Adipose tissue (tissue), 3 donors: Measurements from ENCODE around the gene PARD6B. TPM values are rescaled to one million over a fixed set of nuclear protein-coding genes. Genes with fewer than 3 reads are reported as not detected.
"Not testable (repeated sequence)": the region's sequence is repeated elsewhere in the genome, so short reads cannot be mapped to it uniquely, and the experiment has no call there.

ENCODE experiments used
- H3K27ac ChIP-seq: one replicate; pipeline ENCODE4 v1.5.1; 2013; ENCODE audit warnings: low read depth, low read length
- WGBS, 3 donors: extraction: QIAGEN DNeasy Blood & Tissue Kit; methylation state at CpG; one replicate each; pipeline ENCODE4 v1.1.7; 2013; 5-methylcytosine and 5-hydroxymethylcytosine counted together
- polyA plus RNA-seq, 3 donors: library from polyadenylated mRNA; stranded (reverse); fragments of 200-250 nt; gene quantifications; one replicate each; pipeline ENCODE4 v1.2.3, GENCODE V29; 2013
- donor health status: healthy with polysubstance abuse.
- donor health status: Bipolar disorder and iron deficiency.
- donor health status: healthy.

PARD6B gene
- polyA plus RNA-seq, 3 donors: 0.43 to 1.0 (median 0.45) TPM

GRCh38 chr20:50701041-50701963 lies 30.1 kb upstream of the PARD6B start:
- no peak overlapping the region for H3K27ac ChIP-seq
- WGBS, 3 donors: 83% methylated on average over 11 of the region's 11 CpGs

- 82 to 86% (median 84%) methylated on average over 9 of the region's 9 CpGs for WGBS, 3 donors
These were observed 27.5 kb upstream of the PARD6B start for GRCh38 chr20:50703651-50704438.

GRCh38 chr20:50704514-50704913 lies 26.9 kb upstream of the PARD6B start:
- no peak overlapping the region for H3K27ac ChIP-seq
- 57 to 87% (median 86%) methylated on average over 4 of the region's 4 CpGs for WGBS, 3 donors

More at GRCh38 chr20:50703651-50704438, 27.5 kb upstream of the PARD6B start:
- not testable (repeated sequence) for H3K27ac ChIP-seq

- 88 to 100% (median 97%) methylated on average over 1 of the region's 1 CpG for WGBS, 3 donors
These were observed 26.4 kb upstream of the PARD6B start for GRCh38 chr20:50704971-50705370.

GRCh38 chr20:50708845-50709635 lies 22.3 kb upstream of the PARD6B start:
- H3K27ac ChIP-seq: no peak overlapping the region
- whole genome bisulfite sequencing, 3 donors: 41 to 75% (median 69%) methylated on average over 8 of the region's 8 CpGs

More at GRCh38 chr20:50704971-50705370, 26.4 kb upstream of the PARD6B start:
- H3K27ac ChIP-seq: no peak overlapping the region

GRCh38 chr20:50709636-50709973 lies 21.8 kb upstream of the PARD6B start:
- 66 to 80% (median 76%) methylated on average over 5 of the region's 5 CpGs for WGBS, 3 donors
- no peak overlapping the region for H3K27ac ChIP-seq

GRCh38 chr20:50710492-50711063 lies 20.8 kb upstream of the PARD6B start:
- H3K27ac ChIP-seq: no peak overlapping the region
- WGBS, 3 donors: 50 to 59% (median 55%) methylated on average over 9 of the region's 9 CpGs

GRCh38 chr20:50711113-50711825 lies 20.1 kb upstream of the PARD6B start:
- H3K27ac ChIP-seq: no peak overlapping the region
- WGBS, 3 donors: 82 to 89% (median 88%) methylated on average over 13 of the region's 13 CpGs

- H3K27ac ChIP-seq: no peak overlapping the region
- 85 to 92% (median 87%) methylated on average over 7 of the region's 7 CpGs for WGBS, 3 donors
These were observed 18.4 kb upstream of the PARD6B start for GRCh38 chr20:50712771-50713656.

GRCh38 chr20:50713657-50714101 lies 17.7 kb upstream of the PARD6B start:
- WGBS, 3 donors: 38 to 42% (median 41%) methylated on average over 7 of the region's 7 CpGs
- H3K27ac ChIP-seq: no peak overlapping the region

GRCh38 chr20:50714426-50714825 lies 17.0 kb upstream of the PARD6B start:
- 92 to 93% (median 93%) methylated on average over 12 of the region's 12 CpGs for WGBS, 3 donors
- not testable (repeated sequence) for H3K27ac ChIP-seq

GRCh38 chr20:50715694-50716093 lies 15.7 kb upstream of the PARD6B start:
- 87 to 91% (median 90%) methylated on average over 3 of the region's 3 CpGs for WGBS, 3 donors
- no peak overlapping the region for H3K27ac ChIP-seq

GRCh38 chr20:50716518-50716917 lies 14.9 kb upstream of the PARD6B start:
- 88 to 100% (median 92%) methylated on average over 1 of the region's 1 CpG for WGBS, 3 donors
- H3K27ac ChIP-seq: no peak overlapping the region

- WGBS, 3 donors: 63 to 98% (median 67%) methylated on average over 2 of the region's 2 CpGs
- H3K27ac ChIP-seq: no peak overlapping the region
These were observed 14.1 kb upstream of the PARD6B start for GRCh38 chr20:50717312-50717711.

GRCh38 chr20:50717974-50718761 lies 13.2 kb upstream of the PARD6B start:
- WGBS, 3 donors: 55 to 67% (median 56%) methylated on average over 13 of the region's 13 CpGs
- H3K27ac ChIP-seq: no peak overlapping the region

GRCh38 chr20:50719328-50719727 lies 12.1 kb upstream of the PARD6B start:
- no peak overlapping the region for H3K27ac ChIP-seq
- WGBS, 3 donors: 95 to 98% (median 96%) methylated on average over 4 of the region's 4 CpGs
